ENCODE data around the gene CMSS1.

DNA sequence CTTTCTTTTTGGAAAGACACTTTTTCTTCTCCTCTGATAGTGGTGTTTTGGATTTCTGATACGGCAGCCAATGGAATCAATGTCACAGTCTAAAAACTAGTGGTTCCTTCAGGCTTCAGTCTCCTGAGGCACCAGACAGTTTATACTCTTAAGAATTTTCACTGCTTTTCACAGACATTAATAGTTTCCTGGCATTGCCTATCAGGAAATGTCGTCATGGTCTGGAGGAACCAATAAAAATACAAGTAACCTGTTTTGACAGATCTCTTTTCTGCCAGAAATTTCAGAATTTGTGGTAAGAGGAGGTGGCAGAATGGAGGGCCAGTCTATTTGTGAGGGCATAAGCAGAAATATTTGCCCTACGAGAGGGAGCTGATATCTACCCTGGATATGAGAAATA lies 251.8 kb downstream of the CMSS1 start:
- TF ChIP-seq, protein P1, sequence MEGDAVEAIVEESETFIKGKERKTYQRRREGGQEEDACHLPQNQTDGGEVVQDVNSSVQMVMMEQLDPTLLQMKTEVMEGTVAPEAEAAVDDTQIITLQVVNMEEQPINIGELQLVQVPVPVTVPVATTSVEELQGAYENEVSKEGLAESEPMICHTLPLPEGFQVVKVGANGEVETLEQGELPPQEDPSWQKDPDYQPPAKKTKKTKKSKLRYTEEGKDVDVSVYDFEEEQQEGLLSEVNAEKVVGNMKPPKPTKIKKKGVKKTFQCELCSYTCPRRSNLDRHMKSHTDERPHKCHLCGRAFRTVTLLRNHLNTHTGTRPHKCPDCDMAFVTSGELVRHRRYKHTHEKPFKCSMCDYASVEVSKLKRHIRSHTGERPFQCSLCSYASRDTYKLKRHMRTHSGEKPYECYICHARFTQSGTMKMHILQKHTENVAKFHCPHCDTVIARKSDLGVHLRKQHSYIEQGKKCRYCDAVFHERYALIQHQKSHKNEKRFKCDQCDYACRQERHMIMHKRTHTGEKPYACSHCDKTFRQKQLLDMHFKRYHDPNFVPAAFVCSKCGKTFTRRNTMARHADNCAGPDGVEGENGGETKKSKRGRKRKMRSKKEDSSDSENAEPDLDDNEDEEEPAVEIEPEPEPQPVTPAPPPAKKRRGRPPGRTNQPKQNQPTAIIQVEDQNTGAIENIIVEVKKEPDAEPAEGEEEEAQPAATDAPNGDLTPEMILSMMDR (conservative IDR thresholded peaks at IDR 0.05; ENCODE audit: low read length) = no peak
- TF ChIP-seq EZH2phosphoT487 (IDR thresholded peaks at IDR 0.05; ENCODE audit: borderline replicate concordance) = no peak

Measured in Loucy (cell line).